Measurements from ENCODE around the gene CLDN24.

The CLDN24 gene

GRCh38 chr4:183324056-183324455 is 1.8 kb upstream of the CLDN24 start:
- in situ Hi-C loops (cut with HindIII; ENCODE audit: low sequenced_read_pairs), result loop anchor here (5.0 kb wide), 1 partner anchor 33 kb away; no protein-coding TSS in a partner anchor

- in situ Hi-C loops (cut with HindIII; ENCODE audit: low sequenced_read_pairs), result loop anchor here (5.0 kb wide), 1 partner anchor 34 kb away; no protein-coding TSS in a partner anchor
Measured at GRCh38 chr4:183323295-183323694, 1.1 kb upstream of the CLDN24 start.

GRCh38 chr4:183321516-183321915 is 710 bp downstream of the CLDN24 start:
- in situ Hi-C loops (cut with HindIII; ENCODE audit: low sequenced_read_pairs), result loop anchor here (5.0 kb wide), 1 partner anchor 36 kb away; no protein-coding TSS in a partner anchor

- in situ Hi-C loops (cut with HindIII; ENCODE audit: low sequenced_read_pairs), result loop anchor here (5.0 kb wide), 1 partner anchor 36 kb away; no protein-coding TSS in a partner anchor
Measured at GRCh38 chr4:183321079-183321478, 1.1 kb downstream of the CLDN24 start.

GRCh38 chr4:183320211-183321059 is 1.8 kb downstream of the CLDN24 start, which contains the start of gene CLDN22:
Gene CLDN22 (minus strand): TSS chr4:183320276. CDS start chr4:183320218, 58 bp downstream.
- in situ Hi-C loops (cut with HindIII; ENCODE audit: low sequenced_read_pairs), result loop anchor here (5.0 kb wide), 1 partner anchor 37 kb away; no protein-coding TSS in a partner anchor

GRCh38 chr4:183318656-183319055 is 3.6 kb downstream of the CLDN24 start:
- in situ Hi-C loops (cut with HindIII; ENCODE audit: low sequenced_read_pairs), result no loop called here

GRCh38 chr4:183314806-183315205 is 7.4 kb downstream of the CLDN24 start:
- in situ Hi-C loops (cut with HindIII; ENCODE audit: low sequenced_read_pairs), result no loop called here

- in situ Hi-C loops (cut with HindIII; ENCODE audit: low sequenced_read_pairs), result no loop called here
Measured at GRCh38 chr4:183314336-183314735, 7.9 kb downstream of the CLDN24 start.

GRCh38 chr4:183312841-183313240 is 9.4 kb downstream of the CLDN24 start:
- in situ Hi-C loops (cut with HindIII; ENCODE audit: low sequenced_read_pairs), result no loop called here

GRCh38 chr4:183306811-183307210 is 15.4 kb downstream of the CLDN24 start:
- in situ Hi-C loops (cut with HindIII; ENCODE audit: low sequenced_read_pairs), result no loop called here

GRCh38 chr4:183304538-183304937 is 17.7 kb downstream of the CLDN24 start:
- in situ Hi-C loops (cut with HindIII; ENCODE audit: low sequenced_read_pairs), result no loop called here

GRCh38 chr4:183304067-183304466 is 18.2 kb downstream of the CLDN24 start:
- in situ Hi-C loops (cut with HindIII; ENCODE audit: low sequenced_read_pairs), result no loop called here

GRCh38 chr4:183303301-183303700 is 18.9 kb downstream of the CLDN24 start:
- in situ Hi-C loops (cut with HindIII; ENCODE audit: low sequenced_read_pairs), result no loop called here

GRCh38 chr4:183300655-183301054 is 21.6 kb downstream of the CLDN24 start:
- in situ Hi-C loops (cut with HindIII; ENCODE audit: low sequenced_read_pairs), result no loop called here

- in situ Hi-C loops (cut with HindIII; ENCODE audit: low sequenced_read_pairs), result no loop called here
Measured at GRCh38 chr4:183300070-183300469, 22.2 kb downstream of the CLDN24 start.

GRCh38 chr4:183299464-183299863 is 22.8 kb downstream of the CLDN24 start:
- in situ Hi-C loops (cut with HindIII; ENCODE audit: low sequenced_read_pairs), result no loop called here

GRCh38 chr4:183297675-183298074 is 24.6 kb downstream of the CLDN24 start:
- in situ Hi-C loops (cut with HindIII; ENCODE audit: low sequenced_read_pairs), result no loop called here

- in situ Hi-C loops (cut with HindIII; ENCODE audit: low sequenced_read_pairs), result no loop called here
Measured at GRCh38 chr4:183295711-183296110, 26.5 kb downstream of the CLDN24 start.

- in situ Hi-C loops (cut with HindIII; ENCODE audit: low sequenced_read_pairs), result no loop called here
Measured at GRCh38 chr4:183291070-183291469, 31.2 kb downstream of the CLDN24 start.

- in situ Hi-C loops (cut with HindIII; ENCODE audit: low sequenced_read_pairs), result no loop called here
Measured at GRCh38 chr4:183289688-183290087, 32.5 kb downstream of the CLDN24 start.

- in situ Hi-C loops (cut with HindIII; ENCODE audit: low sequenced_read_pairs), result no loop called here
Measured at GRCh38 chr4:183288955-183289354, 33.3 kb downstream of the CLDN24 start.

GRCh38 chr4:183287677-183288076 is 34.5 kb downstream of the CLDN24 start:
- in situ Hi-C loops (cut with HindIII; ENCODE audit: low sequenced_read_pairs), result no loop called here
